ENCODE data around the gene IFT22.

GRCh38 chr7:101362334-101363195 lies 41.0 kb upstream of the IFT22 start, which contains the start of gene COL26A1:
- TF ChIP-seq CTCF (IDR thresholded peaks at IDR 0.05) (no peak), POLR2A (IDR thresholded peaks at IDR 0.05) (no peak), EP300 (IDR thresholded peaks at IDR 0.05) (no peak)

Data from sigmoid colon (tissue), 4 donors.